ENCODE results near the gene CLN3. TPM values are rescaled to one million over a fixed set of nuclear protein-coding genes. Genes with fewer than 3 reads are reported as not detected.

CLN3 gene
- total and polyA plus RNA-seq, 9 of the 15 experiments (the other 6 are each of a cell fraction or from before 2014, with no cell fraction given) = 2.5 to 27.1 (median 11.6) TPM

DNA sequence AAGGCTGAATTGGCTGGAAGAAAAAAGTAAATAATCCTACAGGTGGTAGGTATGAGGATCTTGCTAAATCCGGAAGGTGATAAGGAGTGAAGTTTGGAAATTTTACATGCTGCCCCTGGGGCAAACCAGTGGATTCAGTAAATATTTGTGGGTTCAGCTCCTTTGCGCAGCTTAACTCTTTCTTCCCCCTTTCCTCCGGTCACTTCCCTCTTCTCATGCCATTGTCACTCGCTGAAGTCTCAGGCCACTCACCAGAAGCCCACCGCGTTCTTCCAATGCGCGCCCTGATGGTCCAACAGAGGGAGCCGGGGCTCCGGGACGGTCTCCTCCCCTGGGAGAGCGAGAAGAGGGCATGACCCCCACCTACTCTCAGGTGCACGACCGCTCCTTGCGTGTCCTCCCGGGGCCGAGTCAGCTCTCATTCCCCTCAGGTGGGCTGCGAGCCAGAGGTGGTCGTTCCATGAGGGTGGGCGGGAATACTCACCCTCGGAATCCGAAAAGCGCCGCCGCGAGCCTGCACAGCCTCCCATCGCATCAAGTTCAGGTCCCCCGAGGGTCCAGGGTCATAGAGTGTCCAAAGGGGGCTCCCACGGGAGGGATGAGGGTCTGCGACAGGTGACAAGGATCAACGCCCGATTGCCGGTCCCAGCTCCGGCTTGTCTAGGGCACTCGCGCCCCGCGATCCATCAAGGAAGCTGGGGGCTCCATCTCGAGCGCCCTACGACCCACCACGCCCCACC lies 474 bp downstream of the CLN3 start (continued):
- TF ChIP-seq, protein P1, sequence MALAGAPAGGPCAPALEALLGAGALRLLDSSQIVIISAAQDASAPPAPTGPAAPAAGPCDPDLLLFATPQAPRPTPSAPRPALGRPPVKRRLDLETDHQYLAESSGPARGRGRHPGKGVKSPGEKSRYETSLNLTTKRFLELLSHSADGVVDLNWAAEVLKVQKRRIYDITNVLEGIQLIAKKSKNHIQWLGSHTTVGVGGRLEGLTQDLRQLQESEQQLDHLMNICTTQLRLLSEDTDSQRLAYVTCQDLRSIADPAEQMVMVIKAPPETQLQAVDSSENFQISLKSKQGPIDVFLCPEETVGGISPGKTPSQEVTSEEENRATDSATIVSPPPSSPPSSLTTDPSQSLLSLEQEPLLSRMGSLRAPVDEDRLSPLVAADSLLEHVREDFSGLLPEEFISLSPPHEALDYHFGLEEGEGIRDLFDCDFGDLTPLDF (CRISPR knock-in tag; IDR thresholded peaks at IDR 0.05) = no peak
- TF ChIP-seq CCNT2 (IDR thresholded peaks at IDR 0.05; ENCODE audit: borderline replicate concordance, extremely low read depth, insufficient read length, low read depth, low read length) = no peak
- no peak for TF ChIP-seq PCBP2 (IDR thresholded peaks at IDR 0.05; ENCODE audit: low read depth, low read length, poor library complexity, severe bottlenecking)
- TF ChIP-seq RFX7 (CRISPR knock-in tag; IDR thresholded peaks at IDR 0.05) = no peak
- TF ChIP-seq PCBP1 (IDR thresholded peaks at IDR 0.05; ENCODE audit: low read depth, low read length, poor library complexity, severe bottlenecking) = no peak
- TF ChIP-seq ZNF23 (CRISPR knock-in tag; IDR thresholded peaks at IDR 0.05) = no peak
- TF ChIP-seq, protein P2, sequence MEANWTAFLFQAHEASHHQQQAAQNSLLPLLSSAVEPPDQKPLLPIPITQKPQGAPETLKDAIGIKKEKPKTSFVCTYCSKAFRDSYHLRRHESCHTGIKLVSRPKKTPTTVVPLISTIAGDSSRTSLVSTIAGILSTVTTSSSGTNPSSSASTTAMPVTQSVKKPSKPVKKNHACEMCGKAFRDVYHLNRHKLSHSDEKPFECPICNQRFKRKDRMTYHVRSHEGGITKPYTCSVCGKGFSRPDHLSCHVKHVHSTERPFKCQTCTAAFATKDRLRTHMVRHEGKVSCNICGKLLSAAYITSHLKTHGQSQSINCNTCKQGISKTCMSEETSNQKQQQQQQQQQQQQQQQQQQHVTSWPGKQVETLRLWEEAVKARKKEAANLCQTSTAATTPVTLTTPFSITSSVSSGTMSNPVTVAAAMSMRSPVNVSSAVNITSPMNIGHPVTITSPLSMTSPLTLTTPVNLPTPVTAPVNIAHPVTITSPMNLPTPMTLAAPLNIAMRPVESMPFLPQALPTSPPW (CRISPR knock-in tag; IDR thresholded peaks at IDR 0.05) = no peak
- TF ChIP-seq ESRRA (IDR thresholded peaks at IDR 0.05; ENCODE audit: borderline replicate concordance, low read depth) = peak; percentile 50; the same call in 1 of the 2 replicates
- no peak for TF ChIP-seq ZNF717 (CRISPR knock-in tag; IDR thresholded peaks at IDR 0.05)
- TF ChIP-seq, protein P3, sequence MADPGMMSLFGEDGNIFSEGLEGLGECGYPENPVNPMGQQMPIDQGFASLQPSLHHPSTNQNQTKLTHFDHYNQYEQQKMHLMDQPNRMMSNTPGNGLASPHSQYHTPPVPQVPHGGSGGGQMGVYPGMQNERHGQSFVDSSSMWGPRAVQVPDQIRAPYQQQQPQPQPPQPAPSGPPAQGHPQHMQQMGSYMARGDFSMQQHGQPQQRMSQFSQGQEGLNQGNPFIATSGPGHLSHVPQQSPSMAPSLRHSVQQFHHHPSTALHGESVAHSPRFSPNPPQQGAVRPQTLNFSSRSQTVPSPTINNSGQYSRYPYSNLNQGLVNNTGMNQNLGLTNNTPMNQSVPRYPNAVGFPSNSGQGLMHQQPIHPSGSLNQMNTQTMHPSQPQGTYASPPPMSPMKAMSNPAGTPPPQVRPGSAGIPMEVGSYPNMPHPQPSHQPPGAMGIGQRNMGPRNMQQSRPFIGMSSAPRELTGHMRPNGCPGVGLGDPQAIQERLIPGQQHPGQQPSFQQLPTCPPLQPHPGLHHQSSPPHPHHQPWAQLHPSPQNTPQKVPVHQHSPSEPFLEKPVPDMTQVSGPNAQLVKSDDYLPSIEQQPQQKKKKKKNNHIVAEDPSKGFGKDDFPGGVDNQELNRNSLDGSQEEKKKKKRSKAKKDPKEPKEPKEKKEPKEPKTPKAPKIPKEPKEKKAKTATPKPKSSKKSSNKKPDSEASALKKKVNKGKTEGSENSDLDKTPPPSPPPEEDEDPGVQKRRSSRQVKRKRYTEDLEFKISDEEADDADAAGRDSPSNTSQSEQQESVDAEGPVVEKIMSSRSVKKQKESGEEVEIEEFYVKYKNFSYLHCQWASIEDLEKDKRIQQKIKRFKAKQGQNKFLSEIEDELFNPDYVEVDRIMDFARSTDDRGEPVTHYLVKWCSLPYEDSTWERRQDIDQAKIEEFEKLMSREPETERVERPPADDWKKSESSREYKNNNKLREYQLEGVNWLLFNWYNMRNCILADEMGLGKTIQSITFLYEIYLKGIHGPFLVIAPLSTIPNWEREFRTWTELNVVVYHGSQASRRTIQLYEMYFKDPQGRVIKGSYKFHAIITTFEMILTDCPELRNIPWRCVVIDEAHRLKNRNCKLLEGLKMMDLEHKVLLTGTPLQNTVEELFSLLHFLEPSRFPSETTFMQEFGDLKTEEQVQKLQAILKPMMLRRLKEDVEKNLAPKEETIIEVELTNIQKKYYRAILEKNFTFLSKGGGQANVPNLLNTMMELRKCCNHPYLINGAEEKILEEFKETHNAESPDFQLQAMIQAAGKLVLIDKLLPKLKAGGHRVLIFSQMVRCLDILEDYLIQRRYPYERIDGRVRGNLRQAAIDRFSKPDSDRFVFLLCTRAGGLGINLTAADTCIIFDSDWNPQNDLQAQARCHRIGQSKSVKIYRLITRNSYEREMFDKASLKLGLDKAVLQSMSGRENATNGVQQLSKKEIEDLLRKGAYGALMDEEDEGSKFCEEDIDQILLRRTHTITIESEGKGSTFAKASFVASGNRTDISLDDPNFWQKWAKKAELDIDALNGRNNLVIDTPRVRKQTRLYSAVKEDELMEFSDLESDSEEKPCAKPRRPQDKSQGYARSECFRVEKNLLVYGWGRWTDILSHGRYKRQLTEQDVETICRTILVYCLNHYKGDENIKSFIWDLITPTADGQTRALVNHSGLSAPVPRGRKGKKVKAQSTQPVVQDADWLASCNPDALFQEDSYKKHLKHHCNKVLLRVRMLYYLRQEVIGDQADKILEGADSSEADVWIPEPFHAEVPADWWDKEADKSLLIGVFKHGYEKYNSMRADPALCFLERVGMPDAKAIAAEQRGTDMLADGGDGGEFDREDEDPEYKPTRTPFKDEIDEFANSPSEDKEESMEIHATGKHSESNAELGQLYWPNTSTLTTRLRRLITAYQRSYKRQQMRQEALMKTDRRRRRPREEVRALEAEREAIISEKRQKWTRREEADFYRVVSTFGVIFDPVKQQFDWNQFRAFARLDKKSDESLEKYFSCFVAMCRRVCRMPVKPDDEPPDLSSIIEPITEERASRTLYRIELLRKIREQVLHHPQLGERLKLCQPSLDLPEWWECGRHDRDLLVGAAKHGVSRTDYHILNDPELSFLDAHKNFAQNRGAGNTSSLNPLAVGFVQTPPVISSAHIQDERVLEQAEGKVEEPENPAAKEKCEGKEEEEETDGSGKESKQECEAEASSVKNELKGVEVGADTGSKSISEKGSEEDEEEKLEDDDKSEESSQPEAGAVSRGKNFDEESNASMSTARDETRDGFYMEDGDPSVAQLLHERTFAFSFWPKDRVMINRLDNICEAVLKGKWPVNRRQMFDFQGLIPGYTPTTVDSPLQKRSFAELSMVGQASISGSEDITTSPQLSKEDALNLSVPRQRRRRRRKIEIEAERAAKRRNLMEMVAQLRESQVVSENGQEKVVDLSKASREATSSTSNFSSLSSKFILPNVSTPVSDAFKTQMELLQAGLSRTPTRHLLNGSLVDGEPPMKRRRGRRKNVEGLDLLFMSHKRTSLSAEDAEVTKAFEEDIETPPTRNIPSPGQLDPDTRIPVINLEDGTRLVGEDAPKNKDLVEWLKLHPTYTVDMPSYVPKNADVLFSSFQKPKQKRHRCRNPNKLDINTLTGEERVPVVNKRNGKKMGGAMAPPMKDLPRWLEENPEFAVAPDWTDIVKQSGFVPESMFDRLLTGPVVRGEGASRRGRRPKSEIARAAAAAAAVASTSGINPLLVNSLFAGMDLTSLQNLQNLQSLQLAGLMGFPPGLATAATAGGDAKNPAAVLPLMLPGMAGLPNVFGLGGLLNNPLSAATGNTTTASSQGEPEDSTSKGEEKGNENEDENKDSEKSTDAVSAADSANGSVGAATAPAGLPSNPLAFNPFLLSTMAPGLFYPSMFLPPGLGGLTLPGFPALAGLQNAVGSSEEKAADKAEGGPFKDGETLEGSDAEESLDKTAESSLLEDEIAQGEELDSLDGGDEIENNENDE (IDR thresholded peaks at IDR 0.05; ENCODE audit: low read depth, low read length) = no peak
- no peak for TF ChIP-seq ETV6 (IDR thresholded peaks at IDR 0.05; ENCODE audit: borderline replicate concordance in 1 of 2, low read depth in 2 of 2, low read length in 1 of 2)
- no peak for TF ChIP-seq ETV6 (CRISPR knock-in tag; IDR thresholded peaks at IDR 0.05; ENCODE audit: borderline replicate concordance)
- TF ChIP-seq ZNF707 (CRISPR knock-in tag; conservative IDR thresholded peaks at IDR 0.05) = no peak
